Right lobe of liver (tissue), 6 donors: ENCODE measurements around the gene AKT1S1. TPM values are rescaled to one million over a fixed set of nuclear protein-coding genes. Genes with fewer than 3 reads are reported as not detected.

Experiments used
- ATAC-seq, 4 donors: fragments of 200-7000 bp; cut with Tn5 transposase; one replicate each; pipeline ENCODE4 v1.9.1; 2020; ENCODE audit warnings: mild to moderate bottlenecking in 4 of 4, moderate library complexity in 4 of 4
- DNase-seq, 3 donors: peaks; one replicate each; pipeline ENCODE4 v3.0.0-alpha.2; 2020
- H3K27ac ChIP-seq, 3 donors: fragments of 200-600 bp; one replicate each; pipeline ENCODE4 v1.8.0; 2022
- H3K27me3 ChIP-seq, 2 donors: fragments of 200-600 bp; one replicate each; pipeline ENCODE4 v1.8.0; 2022
- H3K36me3 ChIP-seq, 4 donors: fragments of 200-600 bp; sonication (generic) in 1 of 4; one replicate each; pipeline versions ENCODE4 v1.5.1 to v1.8.0; 2017 to 2022; ENCODE audit warnings: control low read depth in 1 of 4
- H3K4me1 ChIP-seq, 4 donors: fragments of 200-600 bp; sonication (generic) in 1 of 4; one replicate each; pipeline versions ENCODE4 v1.5.1 to v1.8.0; 2017 to 2022; ENCODE audit warnings: control low read depth in 1 of 4
- H3K4me3 ChIP-seq, 3 donors: fragments of 200-600 bp; one replicate each; pipeline ENCODE4 v1.8.0; 2022
- H3K9me3 ChIP-seq, 4 donors: fragments of 200-600 bp; sonication (generic) in 1 of 4; one replicate each; pipeline versions ENCODE4 v1.5.1 to v1.8.0; 2017 to 2022; ENCODE audit warnings: control low read depth in 1 of 4
- CTCF ChIP-seq, 4 donors: fragments of 200-600 bp in 3 of 4; fragments of 450-650 bp in 1 of 4; IDR thresholded peaks; one replicate each; pipeline versions ENCODE4 v1.5.1 to v1.8.0; 2016 to 2022; ENCODE audit warnings: antibody characterized with exemption in 4 of 4, mild to moderate bottlenecking in 2 of 4
- POLR2A ChIP-seq: fragments of 450-650 bp; IDR thresholded peaks from one replicate; pipeline ENCODE4 v1.6.1; 2017; ENCODE audit warnings: antibody characterized with exemption, mild to moderate bottlenecking
- WGBS: methylation state at CpG from one replicate; pipeline ENCODE4 v1.1.6; 2018; ENCODE audit warnings: low coverage, low lambda C conversion rate; ENCODE audit not compliant: insufficient coverage; ENCODE audit errors: missing lambda C conversion rate; 5-methylcytosine and 5-hydroxymethylcytosine counted together
- intact Hi-C, 2 donors: fragments of 100-400 bp; cut with DNase I; formaldehyde crosslinking; loops; one replicate each; pipeline versions ENCODE4 v1.11.2 to v1.14.1; 2022
- total RNA-seq, 6 experiments: library from RNA; depleted of rRNA in 2 of 6; stranded (reverse); fragments of >200 nt in 2 of 6; fragmentation: NEBNext Ultra II Directional in 3 of 6; extraction: Animal tissue kit (Norgen Biotek cat#: 25700) in 3 of 6; gene quantifications; one replicate each; pipeline versions ENCODE4 v1.1.0 to v1.2.4, GENCODE V29; 2016 to 2023
- donor health status: DM: no; HTN: yes; CAD: no.
- donor health status: DM: no; HTN: no; CAD: no.
- donor health status: DM: no; HTN: no; CAD: no.
- donor health status: DM: no; HTN: yes; CAD: no.
- donor health status: DM: no; HTN: yes; CAD: no.

AKT1S1 gene
- total RNA-seq, 6 experiments from 2014 or later, result 18.2 to 27.0 (median 22.4) TPM

DNA sequence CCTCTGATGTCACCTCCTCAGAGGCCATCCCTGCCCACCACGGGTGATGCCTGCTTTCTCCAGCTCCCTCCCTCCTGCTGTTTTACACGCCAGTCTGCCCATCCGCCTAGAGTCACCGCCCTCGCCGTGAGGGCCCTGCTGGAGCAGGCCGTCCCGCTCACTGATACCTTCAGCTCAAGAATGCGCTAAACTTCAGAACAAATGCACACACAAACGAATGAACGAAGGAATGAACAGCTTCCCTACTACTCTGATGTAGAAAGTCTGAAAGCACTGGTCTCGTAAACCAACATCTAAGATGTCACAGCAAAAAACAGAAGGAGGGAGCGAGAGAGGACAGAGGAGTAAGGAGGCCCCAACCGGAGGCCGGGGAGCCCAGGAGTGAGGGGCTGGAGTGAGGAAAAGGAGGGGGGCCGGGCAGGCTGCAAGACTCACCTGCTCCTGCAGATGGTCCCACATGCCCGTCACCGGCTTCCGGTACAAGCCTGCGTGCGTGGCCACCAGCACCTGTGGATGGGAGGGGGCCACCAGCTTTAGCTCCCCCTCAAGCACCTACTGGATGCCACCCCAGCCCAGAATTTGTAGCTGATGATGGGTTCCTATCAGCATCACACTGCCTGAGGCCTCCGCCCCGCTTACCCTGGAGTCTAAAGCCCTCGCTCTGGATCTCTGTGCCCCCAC lies 13.8 kb downstream of the AKT1S1 start:
- H3K36me3 ChIP-seq, result peaks cover 3 to 23% (median 4%) of the 10 kb centered on the region in 4 donors
- 93% methylated on average over 17 of the region's 24 CpGs for WGBS
- no peaks in the 10 kb centered on the region for H3K27me3 ChIP-seq
- H3K4me3 ChIP-seq, result no peak overlapping the region
- intact Hi-C loops, result no loop called here
- H3K9me3 ChIP-seq, result no peaks in the 10 kb centered on the region
- ATAC-seq, result no peak
- no peak overlapping the region for H3K27ac ChIP-seq
- DNase-seq, result peak; percentile 27 to 48 (median 45)
- no peak for TF ChIP-seq CTCF (IDR thresholded peaks at IDR 0.05)
- no peak for TF ChIP-seq POLR2A
- peaks cover 4 to 23% (median 11%) of the 10 kb centered on the region in 4 donors for H3K4me1 ChIP-seq

- peak; percentile 36 to 58 (median 53) for DNase-seq
Observed at GRCh38 chr19:49862391-49863253, 14.5 kb downstream of the AKT1S1 start.

DNA sequence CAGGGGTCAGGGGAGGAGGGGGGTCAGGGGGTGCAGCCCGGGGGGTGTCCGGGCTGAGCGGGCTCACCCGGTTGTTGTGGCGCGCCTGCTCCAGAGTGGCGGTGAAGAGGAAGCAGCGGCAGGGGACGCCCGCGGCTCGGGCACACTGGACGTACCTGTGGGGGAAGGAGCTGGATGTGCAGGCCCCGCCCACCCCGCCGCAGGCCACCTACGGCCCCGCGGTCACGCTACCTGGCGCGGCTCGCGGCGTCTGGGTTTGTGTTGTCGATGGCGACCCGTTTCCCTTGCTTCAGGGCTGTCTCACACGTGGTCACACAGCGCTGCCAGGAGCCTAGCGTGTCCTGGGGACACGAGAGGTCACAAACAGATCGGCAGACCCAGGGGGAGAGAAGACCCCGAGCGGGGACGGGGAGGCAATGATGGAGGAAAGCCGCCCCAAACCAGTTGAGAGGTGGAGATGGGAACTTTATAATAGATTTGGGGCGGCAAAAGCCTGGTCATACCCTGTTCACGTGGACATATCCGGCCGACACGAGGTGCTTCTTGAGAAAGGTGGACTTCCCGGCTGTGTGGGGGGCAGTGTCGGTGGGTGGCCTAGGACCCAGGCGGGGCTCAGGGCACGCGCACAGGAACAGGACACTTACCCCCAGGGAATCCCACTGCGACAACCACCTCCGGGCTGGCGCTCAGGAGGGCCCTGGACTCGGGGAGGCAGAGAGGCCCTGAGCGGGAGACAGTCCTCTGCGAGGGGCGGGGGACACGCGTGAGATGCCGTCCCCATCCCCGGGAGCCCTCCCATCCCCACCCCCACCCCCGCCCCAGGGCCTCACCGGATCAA lies 15.4 kb downstream of the AKT1S1 start:
- Histone ChIP-seq H3K27me3 (no peaks in the 10 kb centered on the region), H3K36me3 (peaks cover 3 to 37% (median 6%) of the 10 kb centered on the region in 4 donors), H3K4me1 (peaks cover 0 to 22% (median 11%) of the 10 kb centered on the region in 4 donors), H3K9me3 (no peaks in the 10 kb centered on the region), H3K4me3 (no peak overlapping the region), H3K27ac (no peak overlapping the region)
- TF ChIP-seq CTCF (IDR thresholded peaks at IDR 0.05) (no peak), POLR2A (no peak)
- ATAC-seq (no peak), DNase-seq (peak; percentile 30 to 55 (median 50))
- WGBS, result 76% methylated on average over 23 of the region's 60 CpGs
- intact Hi-C loops, result no loop called here

More at GRCh38 chr19:49862391-49863253, 14.5 kb downstream of the AKT1S1 start:
- peaks cover 3 to 30% (median 6%) of the 10 kb centered on the region in 4 donors for H3K36me3 ChIP-seq
- ATAC-seq, result no peak
- TF ChIP-seq CTCF (IDR thresholded peaks at IDR 0.05) (no peak), POLR2A (no peak)
- H3K4me3 ChIP-seq, result no peak overlapping the region
- no peaks in the 10 kb centered on the region for H3K9me3 ChIP-seq
- 69% methylated on average over 9 of the region's 49 CpGs for WGBS
- H3K4me1 ChIP-seq, result peaks cover under 1 to 23% (median 11%) of the 10 kb centered on the region in 4 donors
- intact Hi-C loops, result no loop called here
- H3K27ac ChIP-seq, result no peak overlapping the region
- H3K27me3 ChIP-seq, result no peaks in the 10 kb centered on the region

GRCh38 chr19:49861107-49861506 lies 16.0 kb downstream of the AKT1S1 start:
- no peaks in the 10 kb centered on the region for H3K9me3 ChIP-seq
- H3K27me3 ChIP-seq, result no peaks in the 10 kb centered on the region
- DNase-seq (peak; percentile 25 to 55 (median 47)), ATAC-seq (no peak)
- intact Hi-C loops, result no loop called here
- no peak for TF ChIP-seq POLR2A
- no peak overlapping the region for H3K4me3 ChIP-seq
- peaks cover 3 to 37% (median 6%) of the 10 kb centered on the region in 4 donors for H3K36me3 ChIP-seq
- 76% methylated on average over 2 of the region's 13 CpGs for WGBS
- H3K4me1 ChIP-seq, result peaks cover 0 to 15% (median 6%) of the 10 kb centered on the region in 4 donors
- no peak overlapping the region for H3K27ac ChIP-seq
